HG03280 (cell line): Measurements from ENCODE around the gene TMEM218.
A peak's percentile ranks its signal among the peaks of the same experiment; 100 is the strongest.

Experiments used
- ATAC-seq: cut with Tn5 transposase; IDR thresholded peaks from one replicate; pipeline ENCODE4 v1.9.1; 2021; ENCODE audit warnings: mild to moderate bottlenecking, moderate library complexity; ENCODE audit not compliant: unreplicated experiment

TMEM218 gene

DNA sequence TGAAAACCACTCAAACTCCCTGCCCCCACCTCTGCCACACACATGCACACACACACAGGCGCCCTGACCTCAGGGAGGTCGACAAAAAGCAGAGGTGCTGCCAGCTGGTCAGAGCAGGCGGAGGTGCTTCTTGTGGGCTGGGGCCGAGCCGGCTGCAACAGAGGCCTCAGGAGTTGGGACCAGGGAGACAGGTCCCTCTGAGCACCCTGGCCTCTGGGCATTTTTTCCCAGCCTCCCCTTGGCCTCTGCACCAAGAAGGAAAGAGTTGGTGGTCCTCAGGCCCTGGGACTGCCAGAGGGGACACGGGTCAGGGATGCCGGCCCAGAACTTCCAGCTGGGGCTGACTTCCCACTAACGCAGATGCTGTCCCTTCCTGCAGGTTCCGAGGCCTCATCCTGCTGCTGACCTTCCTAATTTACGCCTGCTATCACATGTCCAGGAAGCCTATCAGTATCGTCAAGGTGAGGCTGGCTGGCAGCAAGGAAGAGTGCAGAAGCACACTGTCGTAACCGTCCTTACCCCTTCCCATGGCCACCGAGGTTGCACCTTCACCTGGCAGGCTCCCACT lies 35.0 kb downstream of the TMEM218 start:
- no peak for ATAC-seq

DNA sequence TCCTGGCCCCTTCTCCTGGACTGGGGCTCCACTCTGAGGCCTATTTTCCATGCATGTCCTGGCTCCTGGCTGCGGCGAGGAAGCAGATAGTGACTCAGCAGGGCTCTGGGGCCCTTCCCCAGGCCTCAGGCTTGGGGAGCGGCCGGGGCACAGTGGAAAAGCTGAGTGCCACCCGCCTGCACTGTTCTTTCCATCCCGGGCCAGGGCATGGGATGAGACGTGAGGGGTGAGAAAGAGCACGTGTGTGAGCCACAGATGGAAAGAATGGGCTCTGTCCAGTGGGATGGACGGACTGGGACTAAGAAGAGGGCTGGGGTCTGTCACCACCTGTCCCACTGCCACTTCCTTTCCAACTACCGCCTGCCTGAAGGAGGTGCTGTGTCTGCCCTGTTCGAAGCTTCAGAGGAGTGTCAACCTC lies 35.5 kb downstream of the TMEM218 start:
- ATAC-seq, result no peak

DNA sequence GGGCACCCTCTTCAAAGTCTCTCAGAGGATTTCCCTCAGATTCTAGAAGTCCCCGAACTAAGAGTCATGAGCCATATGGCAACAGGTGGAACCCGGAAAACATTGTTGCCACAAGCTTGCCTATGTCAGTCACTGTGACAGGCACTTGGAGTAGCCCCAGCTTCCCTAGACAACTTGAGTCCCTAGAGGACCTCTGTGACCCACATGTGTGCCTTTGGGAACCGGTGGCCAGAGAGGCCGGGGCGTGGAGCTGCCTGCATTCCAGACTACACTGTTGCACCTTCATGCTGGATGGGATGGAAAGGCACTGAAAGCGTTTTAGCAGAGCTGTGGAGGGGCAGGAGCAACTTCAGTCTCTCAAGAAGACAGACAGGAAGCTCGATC lies 36.2 kb downstream of the TMEM218 start:
- ATAC-seq, result no peak

DNA sequence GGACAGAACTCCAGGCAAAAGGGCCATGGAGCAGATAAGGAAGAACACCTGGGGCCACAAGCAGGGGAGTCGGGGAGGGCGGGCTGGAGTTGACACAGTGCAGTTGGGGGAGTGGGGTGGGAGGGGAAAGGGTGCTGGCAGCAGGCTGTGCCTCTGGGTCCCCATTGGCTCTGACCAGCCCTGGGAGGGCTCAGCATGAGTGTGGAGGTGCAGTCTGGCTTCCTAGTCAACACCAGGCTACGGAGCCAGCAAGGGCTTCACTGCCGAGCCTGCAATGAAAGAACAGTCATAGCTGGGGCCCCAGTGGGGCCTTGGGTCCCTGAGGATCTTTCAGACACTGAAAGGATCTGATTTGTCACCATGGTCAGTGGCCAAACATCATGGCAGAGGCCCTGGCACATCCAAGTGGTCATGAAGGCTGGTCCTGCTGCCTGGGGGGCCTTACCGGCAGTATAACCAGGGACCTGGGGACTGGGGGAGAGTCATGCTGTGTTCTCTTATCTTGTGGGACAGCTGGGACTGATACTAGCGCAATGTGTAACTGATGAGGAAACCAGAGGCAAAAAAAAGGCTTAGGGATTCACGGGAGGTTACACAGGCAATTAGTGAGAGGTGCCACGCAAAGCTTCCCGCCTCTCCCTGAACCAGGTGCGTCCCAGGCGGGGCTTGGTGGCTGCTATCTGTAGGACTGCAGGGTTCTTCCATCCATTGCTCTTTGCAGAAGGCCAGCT lies 36.8 kb downstream of the TMEM218 start:
- no peak for ATAC-seq

DNA sequence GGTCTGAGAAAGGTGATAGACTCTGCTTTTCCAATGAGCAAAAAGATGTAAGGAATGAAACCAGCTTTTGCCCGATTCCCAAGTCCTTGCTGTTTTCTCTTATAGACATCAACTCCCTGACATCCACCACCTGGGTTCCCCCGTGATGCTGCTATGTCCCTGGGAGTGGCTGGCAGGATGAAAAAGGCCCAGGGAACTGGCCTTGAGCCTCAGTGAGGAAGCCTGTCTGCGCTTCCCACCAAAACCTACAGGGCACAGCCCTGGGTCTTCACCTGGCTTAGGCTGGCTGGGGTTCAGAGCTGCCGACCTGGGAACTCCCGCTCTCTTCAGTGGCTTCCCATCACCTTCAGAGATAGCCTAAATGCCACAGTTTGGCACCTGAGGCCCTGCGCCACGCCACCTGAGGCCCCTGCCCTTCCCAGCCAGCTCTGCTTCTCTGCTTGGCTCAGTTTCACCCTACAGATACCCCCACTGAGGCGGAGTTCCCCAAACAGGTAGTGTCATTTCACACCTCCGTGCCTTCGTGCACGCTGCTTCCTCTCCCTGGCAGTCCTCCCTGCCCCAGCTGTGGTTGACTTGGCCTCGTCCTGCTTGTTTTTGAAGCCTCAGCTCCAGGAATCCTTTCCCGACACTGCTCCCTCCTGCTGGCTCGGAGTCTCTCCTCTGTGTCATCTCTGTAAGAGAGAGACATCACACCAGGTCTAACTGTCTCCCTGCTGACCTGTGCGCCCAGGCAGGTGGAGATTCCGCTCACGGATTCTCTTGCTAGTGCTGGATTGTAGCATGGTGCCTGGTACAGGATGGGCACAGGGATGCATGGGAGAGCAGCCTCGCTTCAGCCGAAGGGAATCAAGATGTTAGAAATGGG lies 37.6 kb downstream of the TMEM218 start:
- no peak for ATAC-seq

DNA sequence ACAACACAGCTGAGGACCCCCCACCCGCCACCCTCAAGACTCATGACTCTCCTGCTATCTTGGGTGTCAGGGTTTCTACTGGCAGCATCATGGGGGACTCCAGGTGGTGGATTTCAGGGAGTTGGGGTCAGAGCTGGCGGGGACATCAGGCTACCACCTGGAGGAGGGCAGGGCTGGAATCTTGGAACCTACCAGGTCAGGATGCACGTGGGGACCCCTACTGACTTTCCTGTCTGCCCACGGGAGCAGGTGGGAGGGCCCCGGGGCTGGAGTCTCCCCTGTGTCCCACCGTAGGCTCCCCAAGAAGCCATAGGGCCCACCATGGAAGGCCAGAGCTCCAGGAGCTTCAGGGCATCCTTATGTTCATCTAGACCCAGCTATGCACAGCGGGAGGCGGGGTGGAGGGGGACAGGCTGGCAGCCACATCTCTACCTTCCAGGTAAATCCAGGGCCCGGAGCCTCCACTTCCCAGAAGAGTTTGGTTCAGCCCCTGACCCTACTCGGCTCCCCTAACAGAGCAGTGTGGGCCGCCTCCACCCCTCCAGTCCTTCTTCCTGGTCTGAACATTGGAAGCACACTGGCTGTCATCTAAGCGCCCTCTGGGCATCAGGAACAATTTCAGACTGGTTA lies 38.4 kb downstream of the TMEM218 start:
- no peak for ATAC-seq

DNA sequence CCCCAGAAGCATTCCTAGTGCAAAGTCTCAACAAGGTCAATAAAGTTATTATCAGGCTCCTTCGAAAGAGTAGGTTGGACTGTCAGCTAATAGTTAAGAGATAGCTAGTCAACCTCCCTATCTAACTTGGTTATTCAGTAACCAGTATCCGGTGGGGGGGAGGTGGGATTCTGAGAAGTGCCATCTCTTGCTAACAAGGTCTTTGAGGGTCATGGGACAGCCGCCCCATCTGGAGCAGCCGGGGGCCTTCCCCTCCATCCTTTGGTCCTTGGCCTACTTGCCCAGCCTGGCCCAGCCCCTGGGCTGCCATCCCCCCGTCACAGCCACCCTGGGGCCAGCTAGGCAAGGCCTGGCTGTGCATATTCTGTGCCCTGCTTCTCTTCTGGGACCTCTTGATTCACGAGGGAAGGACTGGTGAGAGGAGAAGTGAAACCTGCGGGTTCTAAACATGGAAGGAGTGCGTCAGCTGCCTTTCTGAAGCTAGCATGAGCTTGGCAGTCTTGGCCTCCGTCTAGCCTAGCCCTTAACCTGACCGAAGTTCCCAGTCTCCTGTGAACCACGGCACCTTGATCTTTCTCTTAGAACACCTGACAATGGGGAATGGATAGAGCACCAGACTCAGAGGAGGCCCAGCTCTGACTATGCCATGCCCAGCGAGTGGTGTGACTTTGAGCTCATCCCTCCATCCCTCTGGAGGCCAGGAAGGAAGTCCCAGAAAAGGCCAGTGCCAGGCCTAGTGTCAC lies 39.0 kb downstream of the TMEM218 start:
- ATAC-seq, result peak; percentile 85

DNA sequence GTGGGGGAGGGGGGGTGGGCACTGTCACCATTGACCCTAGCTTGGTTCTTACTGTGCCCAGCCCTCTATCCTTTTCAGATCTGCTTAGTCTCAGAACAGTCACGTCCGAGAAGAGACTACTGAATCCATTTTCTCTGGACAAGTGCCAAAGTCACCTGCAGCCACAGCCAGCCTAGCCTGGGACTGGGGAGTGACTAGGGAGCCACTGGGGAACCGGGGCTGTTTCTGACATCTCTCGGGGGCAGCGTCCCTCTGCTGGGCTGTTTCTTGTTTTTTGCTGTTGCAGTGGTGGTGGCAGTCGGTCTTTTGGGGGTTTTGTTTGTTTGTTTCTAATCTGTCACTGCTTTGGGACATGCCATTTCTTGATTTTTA lies 39.6 kb downstream of the TMEM218 start:
- no peak for ATAC-seq

DNA sequence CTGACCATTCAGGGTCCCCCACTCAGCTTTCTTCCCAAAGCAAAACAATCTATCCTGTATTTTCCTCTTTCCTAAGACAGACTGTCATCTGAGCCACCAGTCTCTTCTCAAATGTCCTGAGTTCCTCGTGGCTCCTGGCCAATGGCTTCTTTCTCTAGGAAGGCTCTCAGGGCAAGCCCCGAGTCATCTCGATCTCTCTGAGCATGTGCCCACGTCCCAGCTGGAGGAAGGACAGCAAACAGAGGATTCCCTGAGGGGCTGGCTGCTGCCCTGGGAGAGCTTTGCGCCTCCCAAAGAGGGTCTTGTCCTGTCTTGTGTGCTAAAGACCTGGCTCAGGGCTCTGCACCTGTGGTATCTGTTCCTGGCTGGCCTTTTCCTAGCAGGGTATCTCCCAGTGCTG lies 40.0 kb downstream of the TMEM218 start:
- ATAC-seq, result no peak

DNA sequence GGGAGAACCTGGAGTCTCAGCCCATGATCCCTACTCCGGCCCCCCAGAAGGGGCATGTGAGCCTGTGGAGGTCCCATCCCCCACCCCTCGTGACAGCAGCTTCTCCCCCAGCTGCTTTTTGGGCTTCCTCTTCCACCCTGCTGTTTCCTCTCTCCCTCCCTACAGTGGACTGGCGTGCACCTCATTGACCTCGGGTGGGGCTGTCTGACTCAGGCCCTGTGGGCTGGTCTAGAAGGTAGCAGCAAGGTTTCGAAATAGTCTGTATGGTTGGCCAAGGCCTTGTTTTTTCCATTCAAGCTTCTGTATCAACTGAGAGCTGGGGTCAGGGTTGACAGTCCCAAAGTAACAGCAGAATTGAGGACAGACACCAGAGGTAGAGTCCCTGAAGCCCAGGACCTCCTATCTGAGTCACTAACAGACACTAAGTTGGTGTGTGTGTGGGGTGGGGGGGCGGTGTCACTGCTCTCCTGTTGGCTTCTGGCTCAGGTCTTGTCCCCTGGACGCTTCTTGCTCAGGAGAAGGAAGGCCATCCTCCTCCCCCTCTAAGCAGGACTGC lies 40.6 kb downstream of the TMEM218 start:
- ATAC-seq, result peak; percentile 51

DNA sequence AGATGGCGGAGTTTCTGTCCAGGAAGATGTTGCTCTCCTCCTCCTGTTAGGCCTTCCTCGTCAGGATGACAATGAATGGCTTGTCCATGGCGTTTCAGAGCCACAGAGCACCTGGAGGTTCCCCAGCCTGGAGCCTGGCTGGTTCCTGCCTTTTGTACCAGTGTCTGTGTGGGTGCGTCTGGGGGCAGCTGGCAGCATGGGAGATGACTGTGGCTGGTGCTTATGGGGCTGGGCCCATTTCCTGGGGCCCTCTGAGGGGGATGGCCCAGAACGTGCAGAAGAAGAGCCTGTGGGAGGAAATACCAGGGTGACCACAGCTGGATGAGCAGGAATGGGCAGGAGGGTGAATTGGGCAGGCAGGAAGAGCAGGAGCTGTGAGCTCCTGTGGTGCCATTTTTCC lies 41.6 kb downstream of the TMEM218 start:
- ATAC-seq, result no peak

DNA sequence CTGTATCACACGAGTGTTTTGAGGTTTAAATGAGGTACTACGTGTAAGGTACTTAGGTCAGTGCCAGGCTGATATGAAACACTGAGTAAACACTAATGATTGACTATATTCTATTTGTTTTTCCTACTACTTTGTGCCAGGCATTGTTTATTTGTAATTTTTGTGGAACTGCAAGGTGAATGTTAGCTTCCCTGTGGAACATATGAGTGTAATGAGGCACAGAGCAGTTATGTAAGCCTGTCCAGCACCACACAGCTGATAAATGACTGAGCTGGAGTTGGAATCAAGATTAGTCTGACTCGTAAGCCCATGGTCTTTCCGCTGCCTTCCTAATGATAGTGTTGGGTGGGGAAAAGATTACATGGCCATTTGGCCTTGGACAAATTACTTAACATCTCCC lies 42.4 kb downstream of the TMEM218 start:
- no peak for ATAC-seq

DNA sequence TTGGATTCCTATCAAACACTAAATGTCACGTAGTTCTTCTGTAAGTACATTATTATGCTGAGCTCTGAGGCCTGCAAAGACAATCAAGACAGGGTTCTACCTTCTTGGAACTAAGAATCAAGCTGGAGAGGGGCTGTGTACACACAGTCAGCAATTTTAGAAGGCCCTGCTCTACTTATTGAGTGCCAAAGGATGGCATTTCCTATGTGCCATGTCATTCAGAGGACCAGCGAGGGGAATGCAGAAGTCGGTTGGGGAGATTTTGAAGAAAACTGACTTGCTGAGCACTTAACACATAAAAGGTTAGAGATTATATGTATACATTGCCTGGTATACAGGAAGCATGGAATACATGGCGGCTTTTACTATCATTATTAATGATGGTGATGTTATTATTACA lies 43.1 kb downstream of the TMEM218 start:
- no peak for ATAC-seq

DNA sequence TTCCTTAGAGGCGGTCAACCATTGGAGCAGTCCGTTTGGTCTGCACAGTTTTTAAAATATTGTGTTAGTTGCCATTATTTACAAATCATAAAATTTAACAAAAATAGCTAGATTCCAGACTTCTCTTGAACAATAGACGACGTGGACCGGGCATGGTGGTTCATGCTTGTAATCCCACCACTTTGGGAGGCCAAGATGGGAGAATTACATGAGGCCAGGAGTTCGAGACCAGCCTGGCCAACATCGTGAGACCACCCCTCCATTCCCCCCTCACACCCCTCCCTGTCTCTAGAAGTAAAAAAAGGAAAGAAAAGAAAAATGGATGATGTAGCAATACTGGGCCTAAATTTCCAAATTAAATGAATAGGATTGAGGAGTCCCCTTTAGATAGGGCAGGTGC lies 47.4 kb downstream of the TMEM218 start:
- no peak for ATAC-seq

DNA sequence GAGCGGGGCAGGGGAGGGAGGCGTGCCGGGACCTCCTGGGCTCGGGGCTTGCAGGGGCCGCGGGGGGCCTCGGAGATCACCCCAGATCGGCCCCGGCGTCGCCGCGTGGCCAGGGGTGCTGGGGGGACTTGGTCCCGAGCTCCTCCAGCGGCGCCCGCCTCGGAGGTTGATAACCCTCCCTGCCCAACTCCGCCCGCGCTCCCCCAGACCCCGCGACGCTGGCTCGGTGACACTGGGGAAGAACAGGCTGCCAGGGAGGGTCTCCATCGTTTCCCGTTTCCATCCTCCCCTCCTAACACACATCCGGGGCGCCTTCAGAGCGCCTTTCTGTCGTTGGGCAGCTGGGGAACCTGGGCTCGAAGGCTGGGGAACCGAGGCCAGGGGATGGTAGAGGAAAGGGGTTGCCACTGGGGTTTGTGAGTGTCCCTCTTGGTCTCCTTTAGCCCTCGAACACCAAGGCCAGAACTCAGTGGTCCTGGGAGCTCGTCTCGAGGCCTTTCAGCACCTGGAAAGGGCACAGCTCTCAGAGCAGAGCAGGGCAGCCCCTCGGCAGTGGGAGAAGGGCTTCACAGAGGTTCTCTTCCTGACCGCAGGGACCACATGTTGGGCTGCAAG lies 47.9 kb downstream of the TMEM218 start:
- peak; percentile 18 for ATAC-seq

DNA sequence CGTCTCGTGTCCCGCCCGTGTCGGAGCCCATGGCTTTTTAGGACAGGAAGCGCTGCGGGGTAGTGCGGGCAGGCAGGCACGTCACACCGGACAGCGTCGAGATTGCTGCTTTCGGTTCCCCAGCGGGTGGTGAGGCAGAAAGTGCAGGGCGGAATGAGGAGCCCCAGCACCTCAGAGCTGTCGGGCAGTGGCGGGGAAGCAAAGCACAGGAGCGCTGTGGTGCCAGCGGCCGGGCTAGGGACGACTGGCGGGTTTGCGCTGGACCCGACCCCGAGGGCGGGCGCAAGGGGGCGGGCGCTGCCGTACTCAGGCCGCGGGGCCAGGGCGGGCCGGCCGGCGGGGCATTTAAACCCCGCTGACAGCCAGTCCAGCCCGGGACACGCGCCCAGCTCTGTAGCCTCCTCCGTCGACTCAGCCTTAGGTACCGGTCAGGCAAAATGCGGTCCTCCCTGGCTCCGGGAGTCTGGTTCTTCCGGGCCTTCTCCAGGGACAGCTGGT lies 48.4 kb downstream of the TMEM218 start, which contains the start of gene SLC37A2:
TSS of gene SLC37A2 (plus strand) at position 375 of the 498 bp plus-strand sequence. CDS start at position 438, 63 bp downstream.
- ATAC-seq, result peak; percentile 91

DNA sequence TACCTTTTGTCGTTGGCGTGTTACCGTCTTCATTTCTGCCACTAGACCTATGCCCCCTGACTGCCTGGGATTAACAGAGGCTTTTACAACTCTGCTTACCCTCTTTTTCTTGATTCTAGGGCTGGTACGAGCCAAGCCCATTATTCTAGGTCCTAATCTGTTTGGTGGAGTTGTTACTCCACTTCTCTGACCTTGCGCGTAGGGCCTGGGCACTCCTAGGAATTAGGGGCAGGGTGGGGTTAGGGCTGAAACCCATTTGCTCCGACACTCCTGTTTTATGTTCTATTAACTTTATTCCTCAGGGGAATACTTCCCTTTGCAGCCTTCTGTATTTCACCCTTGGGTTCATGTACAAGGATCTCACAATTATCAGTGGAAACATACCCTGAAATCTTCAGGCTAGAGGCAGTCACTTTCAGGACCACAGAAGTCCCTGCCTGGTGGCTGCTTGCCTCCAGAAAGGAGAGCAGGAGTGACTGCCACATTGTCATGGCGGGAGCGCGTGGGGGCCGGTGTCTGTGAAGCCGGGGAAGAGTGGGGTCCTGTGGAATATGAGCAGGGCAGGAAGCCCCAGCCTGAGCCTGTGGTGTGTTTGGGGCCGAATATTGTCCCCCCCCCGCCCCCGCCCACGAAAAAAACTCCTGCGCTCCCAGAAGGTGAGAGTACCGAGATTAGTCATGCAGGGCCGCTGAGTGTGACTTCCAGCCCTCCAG lies 49.1 kb downstream of the TMEM218 start:
- no peak for ATAC-seq

DNA sequence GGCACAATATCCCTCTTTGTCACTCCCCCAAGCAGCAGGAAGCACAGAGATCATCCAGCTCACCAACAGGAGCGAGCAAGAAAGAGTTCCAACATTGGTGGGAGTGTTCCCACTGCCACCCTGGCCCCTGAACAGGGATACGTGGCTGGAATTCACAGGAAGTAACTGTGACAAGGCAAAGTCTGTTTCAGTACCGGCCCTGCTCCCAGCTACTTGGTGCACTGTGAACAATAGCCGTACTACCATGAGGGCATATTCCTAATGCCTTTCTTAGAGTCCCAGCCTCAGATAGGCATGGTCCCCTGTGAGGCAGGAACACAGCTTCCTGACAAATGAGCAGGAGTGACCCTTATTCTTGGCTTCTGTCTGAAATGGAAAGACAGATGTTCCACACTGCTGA lies 50.1 kb downstream of the TMEM218 start:
- no peak for ATAC-seq

DNA sequence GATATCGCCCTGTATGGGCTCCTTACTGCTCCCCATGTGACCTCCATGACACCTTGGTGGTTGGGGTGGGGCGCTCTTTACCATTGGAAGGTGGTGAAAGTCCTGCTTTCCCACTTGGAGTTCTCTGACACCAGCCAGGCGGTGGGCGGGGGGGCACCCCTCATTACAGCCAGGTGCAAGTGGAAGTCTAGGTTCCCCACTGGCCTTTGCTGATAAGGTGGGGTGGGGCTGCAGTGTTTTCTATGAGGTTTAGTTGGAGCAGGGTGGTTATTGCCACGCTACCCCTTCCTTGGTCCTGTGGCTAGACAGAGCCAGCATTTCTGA lies 53.8 kb downstream of the TMEM218 start:
- no peak for ATAC-seq
